SK-MEL-5 (cell line): ENCODE results near the gene FTO. TPM values are rescaled to one million over a fixed set of nuclear protein-coding genes. Genes with fewer than 3 reads are reported as not detected.
A peak's percentile ranks its signal among the peaks of the same experiment; 100 is the strongest.

ENCODE experiments used
- DNase-seq: peaks from one replicate; pipeline ENCODE4 v3.0.0-alpha.2; 2016; ENCODE audit warnings: low read depth, low spot score
- in situ Hi-C: cut with HindIII; loops from 2 replicates; pipeline ENCODE4 v1.10.0; 2016; ENCODE audit warnings: low sequenced_read_pairs, high pct_unique_total_duplicates, low pct_unique_long_range_greater_than_20kb
- small RNA-seq, 2 experiments: library from RNA; depleted of rRNA; stranded (forward); fragments of <200 nt; gene quantifications; one replicate each; pipeline ENCODE3, GENCODE V24; 2014
- total RNA-seq: library from RNA; depleted of rRNA; stranded (reverse); fragments of >200 nt; shearing (Covaris generic); gene quantifications from 2 replicates; pipeline ENCODE4 v1.2.3, GENCODE V29; 2014; rRNA removed

Gene FTO
- total RNA-seq, 1 experiment from 2014 or later = 58.2 TPM

- no peak for DNase-seq
- in situ Hi-C loops = no loop called here
Observed at GRCh38 chr16:54191163-54191562, 487.2 kb downstream of the FTO start.

GRCh38 chr16:54191592-54191991 lies 487.6 kb downstream of the FTO start:
- in situ Hi-C loops = no loop called here
- DNase-seq = no peak

DNA sequence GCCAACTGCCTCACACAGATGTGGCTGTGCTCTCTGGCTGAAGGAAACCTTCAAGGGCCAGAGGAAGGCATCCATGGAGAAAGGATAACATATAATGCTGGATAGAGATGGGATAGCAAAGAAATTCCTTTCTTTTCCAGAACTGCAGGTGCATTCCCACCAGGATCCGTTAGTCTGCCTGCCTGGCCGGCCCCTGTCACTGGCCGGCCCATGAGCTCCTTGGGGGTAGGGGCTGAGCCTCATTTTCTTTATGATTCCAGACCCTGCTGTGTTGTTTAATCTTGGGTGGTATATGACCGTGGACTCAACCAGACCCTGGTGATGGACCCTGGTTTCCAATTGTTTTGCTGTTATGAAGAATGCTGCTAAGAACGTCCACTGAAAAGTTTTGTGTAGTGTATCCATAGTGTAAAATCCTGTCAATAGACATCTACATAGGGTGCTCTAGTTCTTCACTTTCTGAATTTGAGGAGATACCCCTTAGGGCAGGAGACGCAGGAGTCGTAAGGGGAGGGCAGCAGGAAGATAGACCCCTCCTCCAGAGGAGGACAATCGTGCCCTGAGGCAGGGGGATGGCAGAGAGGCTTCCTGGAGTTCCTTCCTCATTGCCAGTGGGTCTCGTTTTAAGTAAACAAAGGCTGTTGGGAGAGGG lies 489.2 kb downstream of the FTO start:
- no peak for DNase-seq
- in situ Hi-C loops = no loop called here

DNA sequence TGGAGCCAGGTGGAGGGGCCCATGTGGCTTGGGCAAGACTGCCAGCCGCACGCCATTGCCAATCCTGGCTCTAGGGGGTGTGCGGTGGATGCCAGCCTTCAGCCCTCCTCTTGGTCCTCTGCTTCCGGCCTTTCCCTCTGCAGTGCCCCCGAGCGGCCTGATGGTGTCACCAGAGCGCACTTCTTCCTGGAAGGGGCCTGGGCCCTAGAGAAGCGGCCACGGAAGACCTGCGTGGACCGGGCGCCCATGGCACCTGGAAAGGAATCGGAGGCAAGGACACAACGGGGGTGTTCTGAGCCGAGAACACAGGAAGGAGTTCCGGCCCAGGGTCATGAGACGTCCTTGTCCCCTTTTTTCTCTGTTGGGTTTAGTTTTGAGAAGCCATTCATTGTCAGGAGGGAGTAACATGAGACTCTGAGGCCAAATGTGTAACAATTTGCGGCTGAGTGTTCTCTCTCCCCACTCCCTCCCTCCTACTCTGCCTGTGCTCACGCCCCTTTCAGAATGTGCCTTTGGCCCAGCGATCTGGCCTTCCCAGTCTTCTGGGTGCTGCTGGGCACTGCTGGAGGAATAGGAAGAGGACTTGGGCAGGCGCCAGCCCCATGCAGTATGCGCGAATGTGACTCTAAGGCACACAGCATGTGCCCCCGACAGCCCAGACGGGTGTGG lies 489.8 kb downstream of the FTO start:
- DNase-seq = peak; percentile 88
- in situ Hi-C loops = no loop called here

DNA sequence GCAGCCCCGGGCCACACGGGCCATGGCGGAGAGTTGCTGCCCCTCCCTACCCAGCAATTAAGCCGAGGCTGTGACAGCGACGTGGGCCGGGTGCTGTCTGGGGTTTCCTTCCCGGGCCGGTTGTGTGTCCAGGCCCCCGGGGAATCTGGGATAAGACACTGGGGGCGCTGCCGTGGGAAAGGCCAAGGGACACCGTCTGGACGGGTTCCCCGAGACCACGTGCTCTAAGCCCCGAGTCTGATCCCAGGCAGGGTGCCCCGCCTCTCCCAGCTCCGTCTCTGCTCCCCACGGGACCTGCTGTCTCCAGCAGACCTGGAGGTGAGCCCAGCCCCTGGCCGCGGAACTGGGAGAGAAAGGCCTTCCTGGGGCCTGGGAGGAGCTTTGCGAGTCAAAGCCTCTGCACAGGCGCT lies 490.4 kb downstream of the FTO start:
- in situ Hi-C loops = no loop called here
- no peak for DNase-seq

DNA sequence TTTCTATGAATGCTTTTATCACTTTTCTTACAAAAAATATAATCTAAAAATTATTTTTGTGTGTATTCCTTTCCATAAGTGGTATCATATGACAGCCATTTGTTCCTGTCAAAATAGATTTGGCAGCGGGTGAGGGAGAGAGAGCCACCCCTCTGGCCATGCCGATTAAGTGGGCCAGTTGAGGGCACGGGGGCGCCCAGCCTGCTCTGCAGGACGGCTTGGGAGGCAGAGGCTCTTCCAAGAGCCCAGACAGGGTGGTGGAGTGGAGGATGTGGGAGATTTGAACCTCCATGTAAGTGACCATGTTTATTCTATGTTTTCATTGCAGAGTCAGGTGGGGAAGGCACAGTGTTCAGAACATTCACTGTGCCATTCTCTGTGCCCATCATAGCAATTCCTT lies 493.8 kb downstream of the FTO start:
- in situ Hi-C loops = no loop called here
- DNase-seq = no peak

DNA sequence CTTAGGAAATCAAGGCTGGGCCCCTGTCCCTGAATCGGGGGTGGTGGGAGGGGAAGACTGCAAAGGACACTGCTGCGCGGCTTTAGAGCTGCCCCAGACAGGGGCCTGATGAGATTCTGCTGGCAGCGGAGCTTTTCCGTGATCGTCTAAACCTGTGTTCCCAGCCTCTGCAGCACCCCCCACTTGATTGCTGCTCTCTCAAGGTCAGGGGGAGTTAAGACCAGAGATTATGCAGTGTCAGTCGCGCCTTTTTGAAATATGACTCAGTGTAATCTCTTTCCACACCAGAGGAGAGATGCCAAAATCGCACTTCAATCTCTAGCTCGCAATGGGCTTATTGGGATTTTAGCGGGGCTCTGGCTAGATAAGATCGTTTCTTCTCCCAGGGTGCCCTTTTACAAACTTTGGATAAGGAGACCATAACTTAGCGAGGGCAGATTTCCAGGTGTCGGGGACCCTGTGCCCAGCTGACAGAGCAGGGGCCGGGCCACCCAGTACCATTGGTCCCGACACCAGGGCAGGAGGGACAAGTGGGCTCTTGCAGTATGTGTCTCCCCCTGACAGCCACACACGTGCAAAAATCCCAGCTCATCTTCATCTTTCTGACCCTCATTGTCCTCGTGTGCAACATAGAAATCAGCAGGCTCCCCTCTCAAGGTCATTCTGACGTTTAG lies 495.7 kb downstream of the FTO start:
- in situ Hi-C loops = no loop called here
- DNase-seq = no peak

GRCh38 chr16:54200161-54200534 lies 496.2 kb downstream of the FTO start:
- in situ Hi-C loops = no loop called here
- DNase-seq = no peak

GRCh38 chr16:54200720-54201119 lies 496.8 kb downstream of the FTO start:
- in situ Hi-C loops = no loop called here
- no peak for DNase-seq

DNA sequence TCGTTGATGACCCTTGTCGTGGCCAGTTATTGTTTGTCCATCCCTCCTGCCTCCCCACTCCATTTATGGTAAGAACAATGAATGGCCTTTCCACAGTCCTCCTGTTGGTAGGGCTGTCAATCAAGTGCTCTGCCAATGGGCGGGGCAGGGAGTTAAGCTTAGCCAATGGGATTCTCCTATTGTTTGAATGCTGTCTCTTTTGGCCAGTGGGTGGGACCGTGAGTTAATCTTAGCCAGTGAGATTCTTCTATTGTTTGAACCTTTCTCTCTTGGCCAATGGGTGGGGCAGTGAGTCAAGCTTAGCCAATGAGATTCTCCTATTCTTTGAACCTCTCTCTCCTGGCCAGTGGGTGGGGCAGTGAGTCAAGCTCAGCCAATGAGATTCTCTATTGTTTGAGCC lies 497.2 kb downstream of the FTO start:
- in situ Hi-C loops = no loop called here
- peak; percentile 13 for DNase-seq

Small RNA genes lying within 50 kb of the gene (small RNA-seq; reads per million reads assigned to genes)
- gene AC007347.2 = 0 reads per million in 2 experiments

Other genes with a start within 250 kb of the FTO start
- gene AKTIP, start 200.9 kb upstream of the FTO start, total RNA-seq = 11.9 and 12.0 TPM in 2 replicates
- gene RPGRIP1L, start 297 bp upstream of the FTO start, total RNA-seq = 3.6 and 4.1 TPM in 2 replicates